Ishikawa (cell line): ENCODE results near the gene KIF16B.

Source experiments
- EP300 ChIP-seq: IDR thresholded peaks from 2 replicates; pipeline ENCODE4 v1.6.1; 2012; ENCODE audit warnings: borderline replicate concordance
- NFIC ChIP-seq: IDR thresholded peaks from 2 replicates; pipeline ENCODE4 v1.6.1; 2012
- RAD21 ChIP-seq: IDR thresholded peaks from 2 replicates; pipeline ENCODE4 v1.6.1; 2012; ENCODE audit warnings: low read depth
- REST ChIP-seq: IDR thresholded peaks from 2 replicates; pipeline ENCODE4 v1.6.1; 2012; ENCODE audit warnings: low read depth, mild to moderate bottlenecking
- YY1 ChIP-seq: IDR thresholded peaks from 2 replicates; pipeline ENCODE4 v1.6.1; 2012; ENCODE audit warnings: low read depth
- ZBTB7A ChIP-seq: IDR thresholded peaks from 2 replicates; pipeline ENCODE4 v1.6.1; 2012; ENCODE audit warnings: low read depth

- TF ChIP-seq REST (no peak), EP300 (no peak), RAD21 (no peak), YY1 (no peak), ZBTB7A (no peak), NFIC (no peak)
These were observed 103.8 kb downstream of the KIF16B start for GRCh38 chr20:16469395-16469905.
